Adrenal gland (tissue), 5 donors: ENCODE results near the gene SPATA31A3.
"Not testable (repeated sequence)": the region's sequence is repeated elsewhere in the genome, so short reads cannot be mapped to it uniquely, and the experiment has no call there.

ENCODE experiments used
- POLR2A ChIP-seq, 2 donors: fragments of 450-650 bp; IDR thresholded peaks; one replicate each; pipeline ENCODE4 v1.6.1; 2017; ENCODE audit warnings: antibody characterized with exemption in 2 of 2, mild to moderate bottlenecking in 2 of 2, moderate library complexity in 1 of 2
- TF ChIP-seq, protein P1 (sequence below), 6 experiments: fragments of 450-650 bp in 4 of 6; fragments of 200-600 bp in 2 of 6; sonication (generic) in 1 of 6; IDR thresholded peaks; 1 replicate in 5 of 6; 2 replicates in 1 of 6; pipeline versions ENCODE4 v1.5.1 to v1.8.0; 2016 to 2021; ENCODE audit warnings: antibody characterized with exemption in 6 of 6, mild to moderate bottlenecking in 2 of 6, moderate library complexity in 1 of 6
- donor health status: DM: no; HTN: no; CAD: no.

DNA sequence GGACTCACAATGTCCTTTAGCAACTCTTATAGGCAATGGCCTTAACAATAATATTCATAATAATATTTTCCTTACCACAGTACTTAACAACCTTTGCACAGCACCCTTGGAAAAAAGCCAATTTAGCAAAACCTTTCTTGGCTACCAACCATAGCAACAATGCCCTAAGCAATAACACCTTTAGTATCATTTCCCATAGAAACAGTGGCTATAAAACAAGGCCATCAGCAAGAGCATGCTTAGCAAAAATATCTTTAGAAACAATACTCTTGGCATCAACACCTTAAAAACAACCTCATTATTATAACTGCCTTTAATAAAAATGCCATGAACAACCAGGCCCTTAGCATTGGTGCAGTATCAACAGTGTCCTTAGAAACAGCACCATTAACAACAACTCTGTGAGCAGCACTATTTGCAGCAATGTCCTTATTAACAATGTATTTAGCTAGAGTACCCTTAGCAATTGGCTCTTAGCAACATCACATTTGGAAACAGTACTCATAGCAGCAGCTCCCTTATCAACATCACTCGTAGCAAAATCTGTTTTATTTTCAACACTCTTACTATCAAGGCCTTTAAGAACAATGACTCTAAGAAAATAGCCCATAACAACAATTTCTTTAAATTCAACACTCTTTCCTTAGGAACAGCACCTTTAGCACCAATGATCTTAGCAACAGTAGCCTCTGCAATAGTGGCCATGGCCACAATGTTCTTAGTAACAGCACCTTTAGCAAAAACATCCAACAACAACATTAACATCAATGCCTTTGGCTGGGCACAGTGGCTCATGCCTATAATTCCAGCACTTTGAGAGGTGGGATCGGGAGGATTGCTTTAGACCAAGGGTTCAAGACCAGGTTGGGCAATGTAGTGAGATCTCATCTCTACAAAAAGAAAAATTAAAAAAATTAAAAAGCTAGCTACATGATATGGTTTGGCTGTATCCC lies 52.2 kb downstream of the SPATA31A3 start:
- not testable (repeated sequence) for TF ChIP-seq POLR2A (IDR thresholded peaks at IDR 0.05)
- TF ChIP-seq, protein P1, sequence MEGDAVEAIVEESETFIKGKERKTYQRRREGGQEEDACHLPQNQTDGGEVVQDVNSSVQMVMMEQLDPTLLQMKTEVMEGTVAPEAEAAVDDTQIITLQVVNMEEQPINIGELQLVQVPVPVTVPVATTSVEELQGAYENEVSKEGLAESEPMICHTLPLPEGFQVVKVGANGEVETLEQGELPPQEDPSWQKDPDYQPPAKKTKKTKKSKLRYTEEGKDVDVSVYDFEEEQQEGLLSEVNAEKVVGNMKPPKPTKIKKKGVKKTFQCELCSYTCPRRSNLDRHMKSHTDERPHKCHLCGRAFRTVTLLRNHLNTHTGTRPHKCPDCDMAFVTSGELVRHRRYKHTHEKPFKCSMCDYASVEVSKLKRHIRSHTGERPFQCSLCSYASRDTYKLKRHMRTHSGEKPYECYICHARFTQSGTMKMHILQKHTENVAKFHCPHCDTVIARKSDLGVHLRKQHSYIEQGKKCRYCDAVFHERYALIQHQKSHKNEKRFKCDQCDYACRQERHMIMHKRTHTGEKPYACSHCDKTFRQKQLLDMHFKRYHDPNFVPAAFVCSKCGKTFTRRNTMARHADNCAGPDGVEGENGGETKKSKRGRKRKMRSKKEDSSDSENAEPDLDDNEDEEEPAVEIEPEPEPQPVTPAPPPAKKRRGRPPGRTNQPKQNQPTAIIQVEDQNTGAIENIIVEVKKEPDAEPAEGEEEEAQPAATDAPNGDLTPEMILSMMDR (IDR thresholded peaks at IDR 0.05), result not testable (repeated sequence)
